H9 (cell line): ENCODE data around the gene PEX5. TPM values are rescaled to one million over a fixed set of nuclear protein-coding genes. Genes with fewer than 3 reads are reported as not detected.

Source experiments
- DNase-seq: peaks from one replicate; pipeline ENCODE4 v3.0.0-alpha.2; 2017
- H2AFZ ChIP-seq: one replicate; pipeline ENCODE4 v1.6.1; 2013; ENCODE audit warnings: mild to moderate bottlenecking, low read length, control low read depth, moderate library complexity
- H2AK5ac ChIP-seq: 2 replicates; pipeline ENCODE4 v1.6.1; 2013; ENCODE audit warnings: low read length, control low read depth, mixed read lengths; ENCODE audit not compliant: insufficient read length
- H2BK120ac ChIP-seq: one replicate; pipeline ENCODE4 v1.6.1; 2013; ENCODE audit warnings: low read depth, mild to moderate bottlenecking, low read length, control low read depth, inconsistent platforms; ENCODE audit not compliant: poor library complexity, severe bottlenecking
- H2BK12ac ChIP-seq: 2 replicates; pipeline ENCODE4 v1.6.1; 2013; ENCODE audit warnings: low read length, control low read depth, mixed read lengths, low read depth; ENCODE audit not compliant: insufficient read length
- H2BK15ac ChIP-seq: 2 replicates; pipeline ENCODE4 v1.6.1; 2013; ENCODE audit warnings: low read depth, low read length, control low read depth
- H2BK20ac ChIP-seq: one replicate; pipeline ENCODE4 v1.6.1; 2013; ENCODE audit warnings: low read depth, mild to moderate bottlenecking, low read length, control low read depth, inconsistent platforms; ENCODE audit not compliant: poor library complexity, severe bottlenecking
- H2BK5ac ChIP-seq: 2 replicates; pipeline ENCODE4 v1.6.1; 2013; ENCODE audit warnings: low read length, control low read depth, mixed read lengths; ENCODE audit not compliant: insufficient read length
- H3K14ac ChIP-seq: 2 replicates; pipeline ENCODE4 v1.6.1; 2013; ENCODE audit warnings: low read length, control low read depth; ENCODE audit not compliant: insufficient read depth
- H3K18ac ChIP-seq: 2 replicates; pipeline ENCODE4 v1.6.1; 2013; ENCODE audit warnings: low read depth, mild to moderate bottlenecking, mixed read lengths, low read length, control low read depth; ENCODE audit not compliant: insufficient read length
- H3K23ac ChIP-seq: 2 replicates; pipeline ENCODE4 v1.6.1; 2013; ENCODE audit warnings: low read length, control low read depth, mixed read lengths, low read depth; ENCODE audit not compliant: insufficient read length
- H3K23me2 ChIP-seq: 2 replicates; pipeline ENCODE4 v1.6.1; 2013; ENCODE audit warnings: low read depth, mild to moderate bottlenecking, mixed read lengths, low read length, control low read depth; ENCODE audit not compliant: insufficient read length, poor library complexity, severe bottlenecking
- H3K27ac ChIP-seq: 2 replicates; pipeline ENCODE4 v1.5.1; 2013; ENCODE audit warnings: low read length, control low read depth, mixed read lengths, low read depth; ENCODE audit not compliant: insufficient read length
- H3K27me3 ChIP-seq: 2 replicates; pipeline ENCODE4 v1.6.1; 2013; ENCODE audit warnings: low read length, control low read depth, inconsistent platforms; ENCODE audit not compliant: insufficient read depth
- H3K4ac ChIP-seq: 2 replicates; pipeline ENCODE4 v1.6.1; 2013; ENCODE audit warnings: low read depth, mild to moderate bottlenecking, control low read depth, inconsistent platforms, low read length, moderate library complexity
- H3K4me1 ChIP-seq: 2 replicates; pipeline ENCODE4 v1.6.1; 2013; ENCODE audit warnings: low read length, control low read depth, inconsistent platforms; ENCODE audit not compliant: insufficient read depth
- H3K4me2 ChIP-seq: 2 replicates; pipeline ENCODE4 v1.6.1; 2013; ENCODE audit warnings: low read length, control low read depth, mixed read lengths; ENCODE audit not compliant: insufficient read length, insufficient read depth
- H3K56ac ChIP-seq: 2 replicates; pipeline ENCODE4 v1.6.1; 2013; ENCODE audit warnings: low read depth, mild to moderate bottlenecking, mixed read lengths, low read length, control low read depth; ENCODE audit not compliant: insufficient read length
- H3K79me1 ChIP-seq: 2 replicates; pipeline ENCODE4 v1.6.1; 2013; ENCODE audit warnings: low read depth, mild to moderate bottlenecking, moderate library complexity, low read length, control low read depth, inconsistent platforms; ENCODE audit not compliant: insufficient read depth, poor library complexity, severe bottlenecking
- H3K79me2 ChIP-seq: 2 replicates; pipeline ENCODE4 v1.6.1; 2013; ENCODE audit warnings: low read length, control low read depth, inconsistent platforms; ENCODE audit not compliant: insufficient read depth
- H3K9ac ChIP-seq: 2 replicates; pipeline ENCODE4 v1.6.1; 2013; ENCODE audit warnings: low read length, control low read depth, mixed read lengths; ENCODE audit not compliant: insufficient read length; ENCODE audit errors: extremely low read depth
- H3K9me3 ChIP-seq: one replicate; pipeline ENCODE4 v1.6.1; 2013; ENCODE audit warnings: low read depth, low read length, inconsistent platforms; ENCODE audit not compliant: control insufficient read depth
- H3T11ph ChIP-seq: one replicate; pipeline ENCODE4 v1.6.1; 2013; ENCODE audit warnings: mild to moderate bottlenecking, low read length, control low read depth, inconsistent platforms
- H4K20me1 ChIP-seq: one replicate; pipeline ENCODE4 v1.6.1; 2013; ENCODE audit not compliant: control insufficient read depth, insufficient read length, insufficient read depth
- H4K5ac ChIP-seq: 2 replicates; pipeline ENCODE4 v1.6.1; 2013; ENCODE audit warnings: low read depth, mild to moderate bottlenecking, mixed read lengths, low read length, control low read depth; ENCODE audit not compliant: insufficient read length
- H4K8ac ChIP-seq: replicated peaks from 2 replicates; pipeline ENCODE4 v1.6.1; 2013; ENCODE audit warnings: low read length, control low read depth, mixed read lengths, low read depth; ENCODE audit not compliant: insufficient read length
- H4K91ac ChIP-seq: 2 replicates; pipeline ENCODE4 v1.6.1; 2013; ENCODE audit warnings: low read depth, mild to moderate bottlenecking, moderate library complexity, mixed read lengths, low read length, control low read depth; ENCODE audit not compliant: insufficient read length
- H3K27ac Mint-ChIP-seq, 3 experiments: 2 replicates in 2 of 3; 3 replicates in 1 of 3; pipeline ENCODE4 v1.8.0; 2020 to 2021; ENCODE audit warnings: mixed read lengths in 3 of 3, mild to moderate bottlenecking in 1 of 3, moderate library complexity in 1 of 3
- H3K27me3 Mint-ChIP-seq: 2 replicates; pipeline ENCODE4 v1.8.0; 2021; ENCODE audit warnings: low read depth, mild to moderate bottlenecking, moderate library complexity, mixed read lengths
- H3K36me3 Mint-ChIP-seq, 3 experiments: 2 replicates in 2 of 3; 3 replicates in 1 of 3; pipeline ENCODE4 v1.8.0; 2020 to 2021; ENCODE audit warnings: low read depth in 3 of 3, mixed read lengths in 3 of 3; ENCODE audit not compliant: insufficient read depth in 1 of 3
- H3K4me1 Mint-ChIP-seq, 2 experiments: 2 replicates each; pipeline ENCODE4 v1.8.0; 2020; ENCODE audit warnings: mixed read lengths in 2 of 2
- H3K4me3 Mint-ChIP-seq, 2 experiments: 2 replicates in 1 of 2; 3 replicates in 1 of 2; pipeline ENCODE4 v1.8.0; 2020 to 2021; ENCODE audit warnings: mild to moderate bottlenecking in 2 of 2, mixed read lengths in 2 of 2, moderate library complexity in 1 of 2
- H3K9me3 Mint-ChIP-seq, 2 experiments: 2 replicates in 1 of 2; 3 replicates in 1 of 2; pipeline ENCODE4 v1.8.0; 2020; ENCODE audit warnings: mild to moderate bottlenecking in 2 of 2, mixed read lengths in 2 of 2, moderate library complexity in 1 of 2
- WGBS: extraction: QIAGEN DNeasy Blood & Tissue Kit; methylation state at CpG from one replicate; pipeline ENCODE4 v1.1.7; 2013; ENCODE audit warnings: missing lambda C conversion rate, low lambda C conversion rate, mixed read lengths; ENCODE audit not compliant: insufficient read length; ENCODE audit errors: extremely low coverage; 5-methylcytosine and 5-hydroxymethylcytosine counted together
- total RNA-seq: library from RNA; stranded (reverse); gene quantifications from 2 replicates; pipeline ENCODE4 v1.2.1, GENCODE V29; 2021
- TF ChIP-seq, protein P1 (sequence below): fragments of 200-600 bp; sonication (generic); conservative IDR thresholded peaks from 3 replicates; pipeline ENCODE4 v1.8.0; 2021; ENCODE audit warnings: antibody characterized with exemption, mild to moderate bottlenecking

PEX5 gene
- total RNA-seq, 1 experiment from 2014 or later = 40.5 TPM

DNA sequence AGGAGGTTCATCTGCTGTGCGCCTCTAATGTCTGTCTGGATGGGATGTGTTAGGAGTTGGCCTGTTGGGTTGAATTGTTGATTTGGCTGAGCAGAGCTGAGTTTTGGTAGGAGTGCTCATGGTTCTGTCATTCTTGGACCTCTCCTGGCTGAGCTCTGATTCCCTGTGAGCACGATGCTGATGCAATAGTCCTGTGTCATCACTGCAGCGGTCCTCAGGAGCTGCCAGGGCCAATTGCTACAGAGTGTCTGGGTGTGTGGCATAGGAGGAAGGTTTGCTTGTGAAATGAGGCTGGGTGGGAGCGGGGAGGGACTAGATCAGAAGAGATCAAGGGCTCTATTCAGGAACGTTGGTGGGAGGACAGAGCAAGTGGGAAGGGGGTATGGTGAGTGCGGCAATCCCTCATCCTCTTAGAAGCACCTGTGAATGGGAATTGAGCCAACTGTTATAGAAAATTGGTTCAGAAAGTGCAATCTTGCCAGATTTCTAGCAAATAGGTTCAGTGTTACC lies 21.2 kb downstream of the PEX5 start:
- no peaks in the 10 kb centered on the region for H3K79me2 ChIP-seq
- no peaks in the 10 kb centered on the region for H4K20me1 ChIP-seq
- no CpG with 5 or more reads among the region's 6 CpGs for WGBS
- no peak overlapping the region for H2BK20ac ChIP-seq
- H3K4me1 Mint-ChIP-seq = no peaks in the 10 kb centered on the region
- H3K23me2 ChIP-seq = no peaks in the 10 kb centered on the region
- H3K14ac ChIP-seq = no peak overlapping the region
- H3K79me1 ChIP-seq = no peaks in the 10 kb centered on the region
- H3K9me3 ChIP-seq = peaks cover 8% of the 10 kb centered on the region
- no peak overlapping the region for H4K8ac ChIP-seq
- no peak overlapping the region for H2BK5ac ChIP-seq
- no peaks in the 10 kb centered on the region for H3K27me3 ChIP-seq
- no peak overlapping the region for H3K18ac ChIP-seq
- no peak overlapping the region for H3K23ac ChIP-seq
- H2AK5ac ChIP-seq = no peak overlapping the region
- H2BK15ac ChIP-seq = no peak overlapping the region
- H3K36me3 Mint-ChIP-seq = peaks cover 62 to 82% (median 80%) of the 10 kb centered on the region in 3 experiments
- no peak overlapping the region for H2BK12ac ChIP-seq
- H3K27ac Mint-ChIP-seq = no peak overlapping the region
- H4K5ac ChIP-seq = no peak overlapping the region
- H3K27ac ChIP-seq = no peak overlapping the region
- H2BK120ac ChIP-seq = no peak overlapping the region
- H4K91ac ChIP-seq = no peak overlapping the region
- TF ChIP-seq, protein P1, sequence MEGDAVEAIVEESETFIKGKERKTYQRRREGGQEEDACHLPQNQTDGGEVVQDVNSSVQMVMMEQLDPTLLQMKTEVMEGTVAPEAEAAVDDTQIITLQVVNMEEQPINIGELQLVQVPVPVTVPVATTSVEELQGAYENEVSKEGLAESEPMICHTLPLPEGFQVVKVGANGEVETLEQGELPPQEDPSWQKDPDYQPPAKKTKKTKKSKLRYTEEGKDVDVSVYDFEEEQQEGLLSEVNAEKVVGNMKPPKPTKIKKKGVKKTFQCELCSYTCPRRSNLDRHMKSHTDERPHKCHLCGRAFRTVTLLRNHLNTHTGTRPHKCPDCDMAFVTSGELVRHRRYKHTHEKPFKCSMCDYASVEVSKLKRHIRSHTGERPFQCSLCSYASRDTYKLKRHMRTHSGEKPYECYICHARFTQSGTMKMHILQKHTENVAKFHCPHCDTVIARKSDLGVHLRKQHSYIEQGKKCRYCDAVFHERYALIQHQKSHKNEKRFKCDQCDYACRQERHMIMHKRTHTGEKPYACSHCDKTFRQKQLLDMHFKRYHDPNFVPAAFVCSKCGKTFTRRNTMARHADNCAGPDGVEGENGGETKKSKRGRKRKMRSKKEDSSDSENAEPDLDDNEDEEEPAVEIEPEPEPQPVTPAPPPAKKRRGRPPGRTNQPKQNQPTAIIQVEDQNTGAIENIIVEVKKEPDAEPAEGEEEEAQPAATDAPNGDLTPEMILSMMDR = no peak
- no peak overlapping the region for H2AFZ ChIP-seq
- H3K9me3 Mint-ChIP-seq = peaks cover 35 to 39% of the 10 kb centered on the region in 2 experiments
- no peaks in the 10 kb centered on the region; the same call in 1 of the 2 replicates for H3K27me3 Mint-ChIP-seq
- DNase-seq = no peak
- no peak overlapping the region for H3K9ac ChIP-seq
- H3K4ac ChIP-seq = no peak overlapping the region
- no peak overlapping the region for H3T11ph ChIP-seq
- no peak overlapping the region; a peak in 1 of 5 replicates for H3K4me3 Mint-ChIP-seq
- no peak overlapping the region for H3K56ac ChIP-seq
- H3K4me2 ChIP-seq = no peak overlapping the region
- no peaks in the 10 kb centered on the region for H3K4me1 ChIP-seq
